ENCODE measurements around the gene PRR30. TPM values are rescaled to one million over a fixed set of nuclear protein-coding genes. Genes with fewer than 3 reads are reported as not detected.

PRR30 gene
- total and polyA plus RNA-seq, 10 of the 15 experiments (the other 5 are each of a cell fraction or from before 2014, with no cell fraction given) = not detected

GRCh38 chr2:27135478-27135955, 3.7 kb downstream of the PRR30 start:
- Histone ChIP-seq H3K36me3 (ENCODE audit: control insufficient read depth in 2 of 2, insufficient read depth in 2 of 2, low read length in 1 of 2) (peaks cover 9 to 17% of the 10 kb centered on the region in 2 experiments), H4K20me1 (ENCODE audit: control insufficient read depth, insufficient read depth) (no peaks in the 10 kb centered on the region), H3K27ac (ENCODE audit: control insufficient read depth, insufficient read depth) (no peak overlapping the region), H3K4me1 (ENCODE audit: control insufficient read depth, insufficient read depth, low read length) (peaks cover 8% of the 10 kb centered on the region), H2AFZ (ENCODE audit: control insufficient read depth, low read depth, low read length) (peak overlapping the region; percentile 93; the same call in 1 of the 2 replicates), H3K9me3 (replicated peaks; ENCODE audit: control insufficient read depth, insufficient read depth, low read length) (no peaks in the 10 kb centered on the region), H3K4me3 (no peak overlapping the region), H3K27me3 (replicated peaks in 1 of 2; ENCODE audit: control insufficient read depth in 2 of 2, insufficient read depth in 2 of 2, low read length in 1 of 2) (no peaks in the 10 kb centered on the region), H3K79me2 (ENCODE audit: control insufficient read depth, insufficient read depth, low read length) (peaks cover 19% of the 10 kb centered on the region), H3K9ac (ENCODE audit: control insufficient read depth, insufficient read depth, low read length) (no peak overlapping the region), H3K4me2 (ENCODE audit: control insufficient read depth, insufficient read depth) (no peak overlapping the region)
- TF ChIP-seq RFX5 (IDR thresholded peaks at IDR 0.05; ENCODE audit: low read depth, low read length) (no peak), MTA3 (IDR thresholded peaks at IDR 0.05; ENCODE audit: borderline replicate concordance, low read length) (no peak), IKZF2 (IDR thresholded peaks at IDR 0.05) (no peak)
- in situ Hi-C loops (cut with MboI) = no loop called here
- BruUV-seq (replicated peaks) = no TSS peak
- ChIA-PET POLR2A (interaction anchor here (1.4 kb wide), 1 partner anchor 15 kb away, joined by 3 read pairs; no protein-coding TSS in a partner anchor), RAD21 (ENCODE audit: unreplicated experiment) (no interaction called here), SMC1A (ENCODE audit: uncharacterized antibody, unreplicated experiment) (no interaction called here), CTCF (interaction anchor here (0.6 to 2.1 kb wide), 3 partner anchors 24 to 35 kb away, joined by 3 to 18 read pairs (median 3); no protein-coding TSS in a partner anchor)
- DNase-seq (ENCODE audit: low read depth, low spot score) (no peak), ATAC-seq (no peak), FAIRE-seq (no peak)
- intact Hi-C loops (cut with micrococcal nuclease; ENCODE audit: unreplicated experiment) = no loop called here
- WGBS (ENCODE audit: insufficient coverage, insufficient replicate concordance, low lambda C conversion rate, missing lambda C conversion rate) = 69% methylated on average over 12 of the region's 12 CpGs

- peaks cover 10 to 17% of the 10 kb centered on the region in 2 experiments for H3K36me3 ChIP-seq (ENCODE audit: control insufficient read depth in 2 of 2, insufficient read depth in 2 of 2, low read length in 1 of 2)
- H3K9me3 ChIP-seq (replicated peaks; ENCODE audit: control insufficient read depth, insufficient read depth, low read length) = no peaks in the 10 kb centered on the region
- peak overlapping the region; percentile 12; the same call in 1 of the 2 replicates for H3K9ac ChIP-seq (ENCODE audit: control insufficient read depth, insufficient read depth, low read length)
- 56% methylated on average over 32 of the region's 33 CpGs for WGBS (ENCODE audit: insufficient coverage, insufficient replicate concordance, low lambda C conversion rate, missing lambda C conversion rate)
- peak overlapping the region; percentile 93 for H2AFZ ChIP-seq (ENCODE audit: control insufficient read depth, low read depth, low read length)
- SMC1A ChIA-PET (ENCODE audit: uncharacterized antibody, unreplicated experiment) = interaction anchor here (1.6 to 1.7 kb wide), 2 partner anchors 76 to 168 kb away, joined by 3 to 7 read pairs; no protein-coding TSS in a partner anchor
- FAIRE-seq (no peak), ATAC-seq (no peak), DNase-seq (ENCODE audit: low read depth, low spot score) (no peak)
- H3K4me1 ChIP-seq (ENCODE audit: control insufficient read depth, insufficient read depth, low read length) = peaks cover 8% of the 10 kb centered on the region
- no TSS peak for BruUV-seq (replicated peaks)
- RAD21 ChIA-PET (ENCODE audit: unreplicated experiment) = interaction anchor here (0.6 to 2.1 kb wide), 4 partner anchors 31 to 145 kb away, joined by 3 to 13 read pairs (median 8); no protein-coding TSS in a partner anchor
- H3K79me2 ChIP-seq (ENCODE audit: control insufficient read depth, insufficient read depth, low read length) = peaks cover 19% of the 10 kb centered on the region
- H4K20me1 ChIP-seq (ENCODE audit: control insufficient read depth, insufficient read depth) = no peaks in the 10 kb centered on the region
- peak overlapping the region; percentile 82 for H3K4me2 ChIP-seq (ENCODE audit: control insufficient read depth, insufficient read depth)
- POLR2A ChIA-PET = interaction anchor here (0.6 to 2.2 kb wide), 8 partner anchors 14 to 228 kb away, joined by 3 to 7 read pairs (median 3); partner anchors contain the start of genes ATRAID, MPV17, SLC5A6 and TCF23
- peak overlapping the region; percentile 90; the same call in 1 of the 2 replicates for H3K27ac ChIP-seq (ENCODE audit: control insufficient read depth, insufficient read depth)
- peak overlapping the region; percentile 49; the same call in 1 of the 2 replicates for H3K4me3 ChIP-seq
- in situ Hi-C loops (cut with MboI) = no loop called here
- H3K27me3 ChIP-seq (replicated peaks in 1 of 2; ENCODE audit: control insufficient read depth in 2 of 2, insufficient read depth in 2 of 2, low read length in 1 of 2) = no peaks in the 10 kb centered on the region
- CTCF ChIA-PET = interaction anchor here (0.6 to 2.4 kb wide), 6 partner anchors 25 to 168 kb away, joined by 3 to 19 read pairs (median 10); no protein-coding TSS in a partner anchor
- intact Hi-C loops (cut with micrococcal nuclease; ENCODE audit: unreplicated experiment) = loop anchor here (5.0 kb wide), 1 partner anchor 47 kb away; no protein-coding TSS in a partner anchor
- TF ChIP-seq EZH2 (IDR thresholded peaks at IDR 0.05; ENCODE audit: borderline replicate concordance, control insufficient read depth, low read depth, low read length) = no peak
- 0 out of 2 replicates have a peak, but pooled peaks have one; percentile 53 for TF ChIP-seq HDGF (IDR thresholded peaks at IDR 0.05)
- TF ChIP-seq MLLT1 (IDR thresholded peaks at IDR 0.05) = peak; percentile 94
- no peak for TF ChIP-seq NBN (IDR thresholded peaks at IDR 0.05)
- TF ChIP-seq YY1 (IDR thresholded peaks at IDR 0.05; ENCODE audit: low read depth, low read length) = peak; percentile 99
- TF ChIP-seq NR2C1 (IDR thresholded peaks at IDR 0.05) = peak; percentile 75; the same call in 1 of the 2 replicates
- TF ChIP-seq ZNF24 (IDR thresholded peaks at IDR 0.05) = no peak
- TF ChIP-seq MXI1 (IDR thresholded peaks at IDR 0.05; ENCODE audit: low read depth, low read length) = peak; percentile 12; the same call in 1 of the 2 replicates
- peak in 1 of 2 experiments; percentile 67; a peak in 1 of 3 replicates for TF ChIP-seq EGR1 (IDR thresholded peaks at IDR 0.05; ENCODE audit: borderline replicate concordance in 1 of 2, low read depth in 2 of 2, low read length in 2 of 2)
- peak; percentile 82; the same call in 1 of the 2 replicates for TF ChIP-seq NR2F1 (conservative IDR thresholded peaks at IDR 0.05)
- no peak for TF ChIP-seq LARP7 (IDR thresholded peaks at IDR 0.05)
- no peak for TF ChIP-seq BACH1 (IDR thresholded peaks at IDR 0.05; ENCODE audit: borderline replicate concordance)
- no peak for TF ChIP-seq POLR2A (IDR thresholded peaks at IDR 0.05; ENCODE audit: low read depth, low read length)
These were observed 4.3 kb downstream of the PRR30 start for GRCh38 chr2:27134781-27135477.

All from GM12878 (cell line).